ENCODE measurements around the gene NLRP13. TPM values are rescaled to one million over a fixed set of nuclear protein-coding genes. Genes with fewer than 3 reads are reported as not detected.
"Not testable (repeated sequence)": the region's sequence is repeated elsewhere in the genome, so short reads cannot be mapped to it uniquely, and the experiment has no call there.

The NLRP13 gene
- total and polyA plus RNA-seq, 2 of the 8 experiments (the other 6 are each of a cell fraction or from before 2014, with no cell fraction given): not detected

GRCh38 chr19:55930996-55931515, 1.1 kb downstream of the NLRP13 start (continued):
- TF ChIP-seq JUND (IDR thresholded peaks at IDR 0.05; ENCODE audit: low read length) (no peak), CEBPB (IDR thresholded peaks at IDR 0.05; ENCODE audit: low read depth, low read length) (no peak), TAF1 (IDR thresholded peaks at IDR 0.05; ENCODE audit: low read depth, low read length) (no peak)

GRCh38 chr19:55929258-55929657, 2.9 kb downstream of the NLRP13 start:
- H2BK20ac ChIP-seq (ENCODE audit: low read length); H4K20me1 ChIP-seq (replicated peaks in 1 of 2; ENCODE audit: control insufficient read depth in 1 of 2, insufficient read depth in 2 of 2, low read length in 2 of 2); POLR2A ChIA-PET (ENCODE audit: partially characterized antibody); H4K8ac ChIP-seq (ENCODE audit: extremely low read depth, insufficient read depth, low read length); H2BK12ac ChIP-seq (ENCODE audit: low read depth, low read length); H2BK120ac ChIP-seq (replicated peaks; ENCODE audit: low read depth, low read length); H3K4me2 ChIP-seq (ENCODE audit: insufficient read depth in 1 of 2, low read depth in 2 of 2, low read length in 2 of 2); H3K4ac ChIP-seq (replicated peaks; ENCODE audit: insufficient read length, low read depth, low read length); H3K56ac ChIP-seq (replicated peaks; ENCODE audit: insufficient read length, low read depth, low read length); H3K27ac ChIP-seq (ENCODE audit: low read depth, low read length); H2AFZ ChIP-seq (ENCODE audit: low read length); H3K79me2 ChIP-seq (ENCODE audit: control insufficient read depth in 1 of 2, insufficient read depth in 2 of 2, low read length in 2 of 2); H3K4me3 ChIP-seq (ENCODE audit: extremely low read depth in 1 of 4, insufficient read depth in 2 of 4, low read depth in 3 of 4, low read length in 4 of 4); H2BK5ac ChIP-seq (ENCODE audit: low read depth, low read length); H3K79me1 ChIP-seq (ENCODE audit: low read depth, low read length); H3K23me2 ChIP-seq (ENCODE audit: low read depth, low read length); H3K18ac ChIP-seq (ENCODE audit: extremely low read depth, low read length); H2BK15ac ChIP-seq (ENCODE audit: low read length); H4K91ac ChIP-seq (replicated peaks; ENCODE audit: insufficient read length, low read length); FAIRE-seq; H3K9ac ChIP-seq (replicated peaks in 1 of 4; ENCODE audit: extremely low read depth in 1 of 4, low read depth in 3 of 4, low read length in 3 of 4); H2AK5ac ChIP-seq (ENCODE audit: low read depth, low read length); H3K14ac ChIP-seq (ENCODE audit: insufficient read length); H3K4me1 ChIP-seq (replicated peaks in 1 of 4; ENCODE audit: control insufficient read depth in 3 of 4, insufficient read depth in 4 of 4, low read length in 3 of 4); H4K5ac ChIP-seq (ENCODE audit: insufficient read length, low read depth, low read length); DNase-seq (ENCODE audit: low read depth in 1 of 2, low spot score in 2 of 2); H3K36me3 ChIP-seq (ENCODE audit: control insufficient read depth in 2 of 4, insufficient read depth in 4 of 4, low read length in 3 of 4); H3K27me3 ChIP-seq (replicated peaks in 1 of 4; ENCODE audit: control insufficient read depth in 3 of 4, extremely low read depth in 1 of 4, insufficient read depth in 3 of 4, low read length in 3 of 4); H3K23ac ChIP-seq (ENCODE audit: insufficient read length): not testable (repeated sequence)
- 85% methylated on average over 5 of the region's 5 CpGs; no CpG with 5 or more reads in 1 of the 2 experiments for WGBS, 2 experiments (ENCODE audit: extremely low coverage in 1 of 2, insufficient coverage in 1 of 2, insufficient read length in 1 of 2, insufficient replicate concordance in 2 of 2, low coverage in 1 of 2, low lambda C conversion rate in 2 of 2, missing lambda C conversion rate in 1 of 2)
- H3K9me3 ChIP-seq (ENCODE audit: insufficient read depth in 2 of 2, low read depth in 1 of 2, low read length in 1 of 2): peaks cover 58 to 78% of the 10 kb centered on the region in 2 experiments
- CTCF ChIA-PET (ENCODE audit: partially characterized antibody): interaction anchor here (0.6 kb wide), 1 partner anchor 299 kb away, joined by 4 read pairs; no protein-coding TSS in a partner anchor

Data from H1 (cell line).